ENCODE measurements around the gene KHDRBS2. TPM values are rescaled to one million over a fixed set of nuclear protein-coding genes. Genes with fewer than 3 reads are reported as not detected.
A peak's percentile ranks its signal among the peaks of the same experiment; 100 is the strongest.

Gene KHDRBS2
- total and polyA plus RNA-seq, 2 experiments from 2014 or later: 5.4 to 11.7 TPM

GRCh38 chr6:61809004-61809595 is 476.9 kb downstream of the KHDRBS2 start:
- Histone ChIP-seq H3K36me3 (ENCODE audit: insufficient read depth) (no peaks in the 10 kb centered on the region), H3K9me2 (ENCODE audit: insufficient read depth) (no peaks in the 10 kb centered on the region), H3F3A (replicated peaks; ENCODE audit: low read depth) (no peaks in the 10 kb centered on the region), H3K27ac (ENCODE audit: low read depth) (no peak overlapping the region), H3K27me3 (ENCODE audit: insufficient read depth) (no peaks in the 10 kb centered on the region), H3K4me1 (ENCODE audit: insufficient read depth) (no peaks in the 10 kb centered on the region), H3K79me2 (replicated peaks; ENCODE audit: insufficient read depth) (no peaks in the 10 kb centered on the region), H3K4me3 (no peak overlapping the region), H3K4me2 (no peak overlapping the region), H4K20me1 (replicated peaks; ENCODE audit: insufficient read depth) (no peaks in the 10 kb centered on the region), H2AFZ (no peak overlapping the region)
- no peaks in the 10 kb centered on the region for H3K27me3 Mint-ChIP-seq (ENCODE audit: insufficient read depth, low read depth, poor library complexity)
- ATAC-seq (peak; percentile 32; the same call in 2 of the 3 replicates), DNase-seq (ENCODE audit: low spot score) (peak; percentile 60)
- no peak overlapping the region for H3K4me3 Mint-ChIP-seq
- no peaks in the 10 kb centered on the region for H3K4me1 Mint-ChIP-seq
- no peak overlapping the region for H3K27ac Mint-ChIP-seq
- H3K9me3 Mint-ChIP-seq: peaks cover 16% of the 10 kb centered on the region
- peaks cover 12% of the 10 kb centered on the region; the same call in 2 of the 3 replicates for H3K36me3 Mint-ChIP-seq (ENCODE audit: low read depth)
- TF ChIP-seq CTCF (conservative IDR thresholded peaks at IDR 0.05; ENCODE audit: low read depth in 2 of 2): peak; percentile 62 to 78
- no peak for TF ChIP-seq ZNF114 (CRISPR knock-in tag; IDR thresholded peaks at IDR 0.05)

GRCh38 chr6:61787998-61788397 is 498.0 kb downstream of the KHDRBS2 start:
- no peak overlapping the region for H3K4me3 Mint-ChIP-seq
- ATAC-seq: no peak
- TF ChIP-seq NANOG (IDR thresholded peaks at IDR 0.05; ENCODE audit: borderline replicate concordance): no peak
- no peak for TF ChIP-seq POLR2AphosphoS5 (IDR thresholded peaks at IDR 0.05; ENCODE audit: low read depth)
- no peak for TF ChIP-seq CTCF (conservative IDR thresholded peaks at IDR 0.05; ENCODE audit: low read depth in 2 of 2)
- no peak for TF ChIP-seq ZNF331 (CRISPR knock-in tag; IDR thresholded peaks at IDR 0.05; ENCODE audit: low read depth)
- TF ChIP-seq ZNF462 (CRISPR knock-in tag; IDR thresholded peaks at IDR 0.05): no peak
- no peak for TF ChIP-seq JUNB (IDR thresholded peaks at IDR 0.05; ENCODE audit: unreplicated experiment)
- no peak for TF ChIP-seq STAT1 (IDR thresholded peaks at IDR 0.05; ENCODE audit: unreplicated experiment)
- no peak for TF ChIP-seq ETS1 (IDR thresholded peaks at IDR 0.05)
- no peak for TF ChIP-seq EZH2phosphoT487 (IDR thresholded peaks at IDR 0.05; ENCODE audit: unreplicated experiment)

More at GRCh38 chr6:61787998-61788397, 498.0 kb downstream of the KHDRBS2 start:
- Histone ChIP-seq H3K4me2 (no peak overlapping the region), H2AFZ (no peak overlapping the region), H3F3A (replicated peaks; ENCODE audit: low read depth) (no peaks in the 10 kb centered on the region), H3K9me2 (ENCODE audit: insufficient read depth) (no peaks in the 10 kb centered on the region), H3K27ac (ENCODE audit: low read depth) (no peak overlapping the region), H4K20me1 (replicated peaks; ENCODE audit: insufficient read depth) (no peaks in the 10 kb centered on the region), H3K4me3 (no peak overlapping the region), H3K4me1 (ENCODE audit: insufficient read depth) (no peaks in the 10 kb centered on the region), H3K27me3 (ENCODE audit: insufficient read depth) (no peaks in the 10 kb centered on the region), H3K36me3 (ENCODE audit: insufficient read depth) (no peaks in the 10 kb centered on the region), H3K79me2 (replicated peaks; ENCODE audit: insufficient read depth) (no peaks in the 10 kb centered on the region)
- Mint-ChIP-seq H3K27me3 (ENCODE audit: insufficient read depth, low read depth, poor library complexity) (no peaks in the 10 kb centered on the region), H3K4me1 (no peaks in the 10 kb centered on the region), H3K27ac (no peak overlapping the region), H3K36me3 (ENCODE audit: low read depth) (no peaks in the 10 kb centered on the region), H3K9me3 (no peaks in the 10 kb centered on the region)
- no peak for DNase-seq (ENCODE audit: low spot score)

Measured in GM23338 (cell line).